BE2C (cell line): Measurements from ENCODE around the gene GPX5.
"Not testable (repeated sequence)": the region's sequence is repeated elsewhere in the genome, so short reads cannot be mapped to it uniquely, and the experiment has no call there.

Experiments used
- DNase-seq: peaks from one replicate; pipeline ENCODE4 v3.0.0-alpha.2; 2020
- H3K27me3 ChIP-seq: fragments of 250-450 bp; sonication (Bioruptor Pico); 2 replicates; pipeline ENCODE4 v1.5.1; 2020; ENCODE audit warnings: mild to moderate bottlenecking
- H3K36me3 ChIP-seq: fragments of 250-450 bp; sonication (Bioruptor Pico); 2 replicates; pipeline ENCODE4 v1.5.1; 2020; ENCODE audit warnings: mild to moderate bottlenecking
- H3K4me1 ChIP-seq: fragments of 250-450 bp; sonication (Bioruptor Pico); 2 replicates; pipeline ENCODE4 v1.5.1; 2020
- H3K4me3 ChIP-seq: 2 replicates; pipeline ENCODE4 v1.5.1; 2011; ENCODE audit warnings: low read depth, low read length
- H3K9me3 ChIP-seq: fragments of 250-450 bp; sonication (Bioruptor Pico); 2 replicates; pipeline ENCODE4 v1.5.1; 2020
- CTCF ChIP-seq: IDR thresholded peaks from 2 replicates; pipeline ENCODE4 v1.5.1; 2012; ENCODE audit warnings: mild to moderate bottlenecking, low read depth, low read length

The GPX5 gene

GRCh38 chr6:28537509-28538140 lies 11.9 kb downstream of the GPX5 start:
- H3K9me3 ChIP-seq: no peaks in the 10 kb centered on the region
- DNase-seq: peak; percentile 63
- H3K4me3 ChIP-seq: peak overlapping the region; percentile 91

GRCh38 chr6:28541996-28542395 lies 16.3 kb downstream of the GPX5 start:
- Histone ChIP-seq H3K36me3 (no peaks in the 10 kb centered on the region), H3K4me3 (no peak overlapping the region), H3K9me3 (no peaks in the 10 kb centered on the region), H3K4me1 (no peaks in the 10 kb centered on the region), H3K27me3 (peaks cover 2% of the 10 kb centered on the region; the same call in 1 of the 2 replicates)
- no peak for DNase-seq
- TF ChIP-seq CTCF: no peak

More at GRCh38 chr6:28537509-28538140, 11.9 kb downstream of the GPX5 start:
- H3K27me3 ChIP-seq: no peaks in the 10 kb centered on the region
- no peaks in the 10 kb centered on the region for H3K4me1 ChIP-seq
- no peaks in the 10 kb centered on the region for H3K36me3 ChIP-seq
- TF ChIP-seq CTCF: no peak

GRCh38 chr6:28542440-28543296 lies 17.0 kb downstream of the GPX5 start:
- Histone ChIP-seq H3K9me3 (no peaks in the 10 kb centered on the region), H3K36me3 (no peaks in the 10 kb centered on the region), H3K27me3 (peaks cover 2% of the 10 kb centered on the region; the same call in 1 of the 2 replicates), H3K4me3 (peak overlapping the region; percentile 30), H3K4me1 (no peaks in the 10 kb centered on the region)
- DNase-seq: peak; percentile 77
- peak; percentile 66 for TF ChIP-seq CTCF

GRCh38 chr6:28543651-28544610 lies 18.2 kb downstream of the GPX5 start:
- H3K27me3 ChIP-seq: peaks cover 2% of the 10 kb centered on the region; the same call in 1 of the 2 replicates

GRCh38 chr6:28545955-28546354 lies 20.3 kb downstream of the GPX5 start:
- Histone ChIP-seq H3K4me3 (no peak overlapping the region), H3K27me3 (peaks cover 2% of the 10 kb centered on the region; the same call in 1 of the 2 replicates), H3K9me3 (no peaks in the 10 kb centered on the region), H3K4me1 (no peaks in the 10 kb centered on the region), H3K36me3 (no peaks in the 10 kb centered on the region)
- no peak for TF ChIP-seq CTCF
- DNase-seq: no peak

More at GRCh38 chr6:28543651-28544610, 18.2 kb downstream of the GPX5 start:
- no peaks in the 10 kb centered on the region for H3K4me1 ChIP-seq
- no peaks in the 10 kb centered on the region for H3K9me3 ChIP-seq
- no peak for DNase-seq
- no peak for TF ChIP-seq CTCF
- H3K36me3 ChIP-seq: no peaks in the 10 kb centered on the region
- H3K4me3 ChIP-seq: no peak overlapping the region

GRCh38 chr6:28547003-28547402 lies 21.3 kb downstream of the GPX5 start:
- not testable (repeated sequence) for H3K4me3 ChIP-seq, H3K4me1 ChIP-seq, H3K27me3 ChIP-seq, H3K9me3 ChIP-seq, DNase-seq, H3K36me3 ChIP-seq
